ENCODE measurements around the gene EYS. TPM values are rescaled to one million over a fixed set of nuclear protein-coding genes. Genes with fewer than 3 reads are reported as not detected.
A peak's percentile ranks its signal among the peaks of the same experiment; 100 is the strongest.

EYS gene
- total and polyA plus RNA-seq, 2 of the 13 experiments (the other 11 are each of a cell fraction or from before 2014, with no cell fraction given): 0.04 to 0.07 TPM

- no TSS peak for BruUV-seq (replicated peaks)
- ChIA-PET POLR2A (no interaction called here), CTCF (ENCODE audit: low intra/inter-chr PET ratio, low total read pairs) (no interaction called here)
- FAIRE-seq (no peak), ATAC-seq (peak; percentile 54), DNase-seq (ENCODE audit: low spot score) (no peak)
- Histone ChIP-seq H3K9me3 (ENCODE audit: low read length) (no peaks in the 10 kb centered on the region), H3K4me1 (ENCODE audit: insufficient read depth, low read length) (no peaks in the 10 kb centered on the region), H3K36me3 (replicated peaks in 1 of 2; ENCODE audit: control insufficient read depth in 1 of 2, insufficient read depth in 2 of 2, low read length in 2 of 2) (no peaks in the 10 kb centered on the region), H3K79me2 (ENCODE audit: insufficient read depth, low read length) (no peaks in the 10 kb centered on the region), H3K4me3 (replicated peaks in 1 of 3; ENCODE audit: insufficient read depth in 1 of 3, low read depth in 2 of 3, low read length in 3 of 3) (no peak overlapping the region), H3K4me2 (ENCODE audit: low read depth, low read length) (no peak overlapping the region), H4K20me1 (ENCODE audit: insufficient read depth, low read length) (no peaks in the 10 kb centered on the region), H3K27me3 (ENCODE audit: control insufficient read depth in 1 of 2, insufficient read depth in 2 of 2, low read length in 2 of 2) (no peaks in the 10 kb centered on the region), H3K9ac (ENCODE audit: insufficient read depth, low read depth, low read length) (no peak overlapping the region), H2AFZ (ENCODE audit: low read length) (no peak overlapping the region), H3K27ac (ENCODE audit: extremely low read length, insufficient read depth, low read length) (no peak overlapping the region)
- 95% methylated on average over 2 of the region's 2 CpGs for WGBS (ENCODE audit: low lambda C conversion rate)
- intact Hi-C loops (cut with micrococcal nuclease; ENCODE audit: unreplicated experiment) (no loop called here), in situ Hi-C loops (cut with HindIII; ENCODE audit: extremely low pct_ligation_motif_present, low pct_unique_long_range_greater_than_20kb) (no loop called here)
- TF ChIP-seq PRDM15 (CRISPR knock-in tag; IDR thresholded peaks at IDR 0.05) (no peak), NFKBIZ (CRISPR knock-in tag; IDR thresholded peaks at IDR 0.05) (no peak), PRDM4 (CRISPR knock-in tag; IDR thresholded peaks at IDR 0.05; ENCODE audit: borderline replicate concordance) (no peak), ZNF30 (CRISPR knock-in tag; IDR thresholded peaks at IDR 0.05) (no peak), ASH2L (IDR thresholded peaks at IDR 0.05; ENCODE audit: insufficient read length, low read depth, low read length) (no peak)
These were observed 1956.6 kb downstream of the EYS start for GRCh38 chr6:63750400-63750799.

Data from HepG2 (cell line).